GM12878 (cell line): ENCODE data around the gene OTUD4. TPM values are rescaled to one million over a fixed set of nuclear protein-coding genes. Genes with fewer than 3 reads are reported as not detected.

Source experiments
- BHLHE40 ChIP-seq, 2 experiments: fragments of 450-650 bp in 1 of 2; IDR thresholded peaks; 2 replicates each; pipeline ENCODE4 v1.6.1; 2011 to 2017; ENCODE audit warnings: low read depth in 2 of 2, borderline replicate concordance in 1 of 2, improper control_type of control experiment in 1 of 2, low read length in 1 of 2, mild to moderate bottlenecking in 1 of 2
- ESRRA ChIP-seq: IDR thresholded peaks from 2 replicates; pipeline ENCODE4 v1.6.1; 2012; ENCODE audit warnings: mild to moderate bottlenecking, low read length, improper control_type of control experiment
- KAT2A ChIP-seq: conservative IDR thresholded peaks from 2 replicates; pipeline ENCODE4 v1.6.1; 2011; ENCODE audit warnings: low read depth, low read length; ENCODE audit not compliant: control insufficient read depth
- KDM1A ChIP-seq: fragments of 200-600 bp; sonication (generic); IDR thresholded peaks from 2 replicates; pipeline ENCODE4 v1.6.1; 2016; ENCODE audit warnings: borderline replicate concordance
- LARP7 ChIP-seq: fragments of 450-650 bp; IDR thresholded peaks from 2 replicates; pipeline ENCODE4 v1.6.1; 2017; ENCODE audit warnings: mild to moderate bottlenecking
- MTA2 ChIP-seq: fragments of 450-650 bp; IDR thresholded peaks from 2 replicates; pipeline ENCODE4 v1.6.1; 2016; ENCODE audit warnings: low read depth, mild to moderate bottlenecking, moderate library complexity
- NFYB ChIP-seq: IDR thresholded peaks from 2 replicates; pipeline ENCODE4 v1.6.1; 2011; ENCODE audit warnings: low read depth, mild to moderate bottlenecking, low read length, improper control_type of control experiment, moderate library complexity; ENCODE audit not compliant: insufficient read depth
- NRF1 ChIP-seq: conservative IDR thresholded peaks from 2 replicates; pipeline ENCODE4 v1.6.1; 2011; ENCODE audit warnings: mild to moderate bottlenecking, low read depth, low read length, improper control_type of control experiment
- POLR2AphosphoS2 ChIP-seq: IDR thresholded peaks from 2 replicates; pipeline ENCODE4 v1.6.1; 2011; ENCODE audit warnings: low read depth, mild to moderate bottlenecking, low read length, improper control_type of control experiment, moderate library complexity
- POLR2AphosphoS5 ChIP-seq: IDR thresholded peaks from 2 replicates; pipeline ENCODE4 v1.6.1; 2011; ENCODE audit warnings: mild to moderate bottlenecking, low read length, inconsistent platforms
- RBBP5 ChIP-seq: fragments of 200-600 bp; sonication (generic); conservative IDR thresholded peaks from 2 replicates; pipeline ENCODE4 v1.6.1; 2016
- polyA plus RNA-seq, 11 experiments: library from polyadenylated mRNA; depleted of rRNA in 4 of 11; unstranded in 6 of 11; stranded (reverse) in 5 of 11; fragments of >200 nt; fragmentation: Nextera tagmentation in 4 of 11; fragmentation: Illumina TruSeq in 1 of 11; extraction: Ambion mirVana in 4 of 11; extraction: Trizol in 1 of 11; gene quantifications; 1 replicate in 1 of 11; 2 replicates in 10 of 11; pipeline versions ENCODE4 v1.2.1 to v1.2.3, GENCODE V29; 2011 to 2016; ENCODE audit warnings: inconsistent platforms in 2 of 11, missing spikeins in 2 of 11, low read depth in 1 of 11
- total RNA-seq, 4 experiments: library from RNA; depleted of rRNA in 3 of 4; stranded (reverse); fragments of >200 nt in 3 of 4; fragmentation: Illumina TruSeq in 1 of 4; extraction: Trizol in 1 of 4; gene quantifications; 2 replicates each; pipeline versions ENCODE4 v1.2.1 to v1.2.3, GENCODE V29; 2013 to 2021
- TF ChIP-seq, protein P1 (sequence below): IDR thresholded peaks from 2 replicates; pipeline ENCODE4 v1.6.1; 2011; ENCODE audit warnings: low read depth, low read length, improper control_type of control experiment, borderline replicate concordance
- TF ChIP-seq, protein P2 (sequence below): IDR thresholded peaks from 2 replicates; pipeline ENCODE4 v1.6.1; 2012; ENCODE audit warnings: low read depth, low read length, improper control_type of control experiment
- TF ChIP-seq, protein P3 (sequence below): IDR thresholded peaks from 2 replicates; pipeline ENCODE4 v1.6.1; 2012; ENCODE audit warnings: low read depth, low read length, improper control_type of control experiment
- TF ChIP-seq, protein P4 (sequence below): IDR thresholded peaks from 2 replicates; pipeline ENCODE4 v1.6.1; 2011; ENCODE audit warnings: borderline replicate concordance, low read depth, mild to moderate bottlenecking, moderate library complexity, mixed read lengths, low read length; ENCODE audit not compliant: insufficient read depth; ENCODE audit errors: extremely low read length
- TF ChIP-seq, protein P5 (sequence below): fragments of 450-650 bp; IDR thresholded peaks from 2 replicates; pipeline ENCODE4 v1.6.1; 2018; ENCODE audit warnings: borderline replicate concordance, mild to moderate bottlenecking; ENCODE audit not compliant: partially characterized antibody
- TF ChIP-seq, protein P6 (sequence below): IDR thresholded peaks from 2 replicates; pipeline ENCODE4 v1.6.1; 2011; ENCODE audit warnings: mild to moderate bottlenecking, low read depth, low read length, moderate library complexity; ENCODE audit not compliant: insufficient replicate concordance
- TF ChIP-seq, protein P7 (sequence below): IDR thresholded peaks from 2 replicates; pipeline ENCODE4 v1.6.1; 2012; ENCODE audit warnings: mild to moderate bottlenecking, low read depth, low read length

Gene OTUD4
- total and polyA plus RNA-seq, 10 of the 15 experiments (the other 5 are each of a cell fraction or from before 2014, with no cell fraction given) = 2.2 to 26.3 (median 14.2) TPM

DNA sequence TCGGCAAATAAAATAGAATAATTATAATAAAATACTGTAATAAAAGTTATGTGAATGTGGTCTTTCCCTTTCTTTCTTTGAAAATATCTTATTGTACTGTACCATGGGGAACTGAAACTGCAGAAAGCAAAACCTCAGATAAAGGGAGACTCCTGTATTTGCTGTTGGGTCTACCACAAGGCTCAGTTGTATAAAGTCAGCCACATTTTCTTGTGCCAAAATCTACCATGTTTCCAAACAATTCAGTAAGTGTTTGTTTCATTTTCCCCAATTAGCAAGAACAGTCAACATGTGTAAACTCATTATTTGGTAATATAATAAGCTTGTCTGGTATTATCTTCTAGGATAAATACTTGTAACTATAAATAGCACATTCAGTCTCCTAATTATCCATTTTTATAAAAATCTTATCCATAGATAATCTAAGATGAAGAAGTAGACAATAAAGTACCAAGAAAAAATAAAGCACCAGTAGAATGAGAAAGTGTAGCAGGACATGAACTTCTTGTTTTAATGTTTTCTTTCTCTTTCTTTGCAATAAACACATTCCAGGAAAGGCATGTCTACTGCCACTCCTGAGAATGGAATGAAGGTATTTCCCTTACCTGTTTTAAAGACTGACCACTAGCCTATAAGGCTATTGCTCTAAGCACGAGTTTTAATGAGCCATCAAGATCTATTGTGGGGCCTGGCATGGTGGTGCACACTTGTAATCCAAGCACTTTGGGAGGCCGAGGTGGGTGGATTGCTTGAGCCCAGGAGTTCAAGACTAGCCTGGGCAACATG lies 15.0 kb upstream of the OTUD4 start (continued):
- TF ChIP-seq, protein P1, sequence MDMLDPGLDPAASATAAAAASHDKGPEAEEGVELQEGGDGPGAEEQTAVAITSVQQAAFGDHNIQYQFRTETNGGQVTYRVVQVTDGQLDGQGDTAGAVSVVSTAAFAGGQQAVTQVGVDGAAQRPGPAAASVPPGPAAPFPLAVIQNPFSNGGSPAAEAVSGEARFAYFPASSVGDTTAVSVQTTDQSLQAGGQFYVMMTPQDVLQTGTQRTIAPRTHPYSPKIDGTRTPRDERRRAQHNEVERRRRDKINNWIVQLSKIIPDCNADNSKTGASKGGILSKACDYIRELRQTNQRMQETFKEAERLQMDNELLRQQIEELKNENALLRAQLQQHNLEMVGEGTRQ = no peak
- TF ChIP-seq KAT2A (no peak), MTA2 (peak; percentile 99), POLR2AphosphoS2 (no peak), ESRRA (no peak), RBBP5 (no peak), BHLHE40 (IDR thresholded peaks at IDR 0.05; ENCODE audit: borderline replicate concordance in 1 of 2, low read depth in 2 of 2, low read length in 1 of 2) (peak; percentile 73 to 74; a peak in 2 of 4 replicates), LARP7 (no peak), NFYB (no peak), NRF1 (no peak), KDM1A (no peak), POLR2AphosphoS5 (no peak)
- TF ChIP-seq, protein P2, sequence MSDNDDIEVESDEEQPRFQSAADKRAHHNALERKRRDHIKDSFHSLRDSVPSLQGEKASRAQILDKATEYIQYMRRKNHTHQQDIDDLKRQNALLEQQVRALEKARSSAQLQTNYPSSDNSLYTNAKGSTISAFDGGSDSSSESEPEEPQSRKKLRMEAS = no peak
- TF ChIP-seq, protein P3, sequence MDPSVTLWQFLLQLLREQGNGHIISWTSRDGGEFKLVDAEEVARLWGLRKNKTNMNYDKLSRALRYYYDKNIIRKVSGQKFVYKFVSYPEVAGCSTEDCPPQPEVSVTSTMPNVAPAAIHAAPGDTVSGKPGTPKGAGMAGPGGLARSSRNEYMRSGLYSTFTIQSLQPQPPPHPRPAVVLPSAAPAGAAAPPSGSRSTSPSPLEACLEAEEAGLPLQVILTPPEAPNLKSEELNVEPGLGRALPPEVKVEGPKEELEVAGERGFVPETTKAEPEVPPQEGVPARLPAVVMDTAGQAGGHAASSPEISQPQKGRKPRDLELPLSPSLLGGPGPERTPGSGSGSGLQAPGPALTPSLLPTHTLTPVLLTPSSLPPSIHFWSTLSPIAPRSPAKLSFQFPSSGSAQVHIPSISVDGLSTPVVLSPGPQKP = no peak
- TF ChIP-seq, protein P4, sequence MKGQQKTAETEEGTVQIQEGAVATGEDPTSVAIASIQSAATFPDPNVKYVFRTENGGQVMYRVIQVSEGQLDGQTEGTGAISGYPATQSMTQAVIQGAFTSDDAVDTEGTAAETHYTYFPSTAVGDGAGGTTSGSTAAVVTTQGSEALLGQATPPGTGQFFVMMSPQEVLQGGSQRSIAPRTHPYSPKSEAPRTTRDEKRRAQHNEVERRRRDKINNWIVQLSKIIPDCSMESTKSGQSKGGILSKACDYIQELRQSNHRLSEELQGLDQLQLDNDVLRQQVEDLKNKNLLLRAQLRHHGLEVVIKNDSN = no peak
- TF ChIP-seq, protein P5, sequence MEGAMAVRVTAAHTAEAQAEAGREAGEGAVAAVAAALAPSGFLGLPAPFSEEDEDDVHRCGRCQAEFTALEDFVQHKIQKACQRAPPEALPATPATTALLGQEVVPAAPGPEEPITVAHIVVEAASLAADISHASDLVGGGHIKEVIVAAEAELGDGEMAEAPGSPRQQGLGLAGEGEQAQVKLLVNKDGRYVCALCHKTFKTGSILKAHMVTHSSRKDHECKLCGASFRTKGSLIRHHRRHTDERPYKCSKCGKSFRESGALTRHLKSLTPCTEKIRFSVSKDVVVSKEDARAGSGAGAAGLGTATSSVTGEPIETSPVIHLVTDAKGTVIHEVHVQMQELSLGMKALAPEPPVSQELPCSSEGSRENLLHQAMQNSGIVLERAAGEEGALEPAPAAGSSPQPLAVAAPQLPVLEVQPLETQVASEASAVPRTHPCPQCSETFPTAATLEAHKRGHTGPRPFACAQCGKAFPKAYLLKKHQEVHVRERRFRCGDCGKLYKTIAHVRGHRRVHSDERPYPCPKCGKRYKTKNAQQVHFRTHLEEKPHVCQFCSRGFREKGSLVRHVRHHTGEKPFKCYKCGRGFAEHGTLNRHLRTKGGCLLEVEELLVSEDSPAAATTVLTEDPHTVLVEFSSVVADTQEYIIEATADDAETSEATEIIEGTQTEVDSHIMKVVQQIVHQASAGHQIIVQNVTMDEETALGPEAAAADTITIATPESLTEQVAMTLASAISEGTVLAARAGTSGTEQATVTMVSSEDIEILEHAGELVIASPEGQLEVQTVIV = no peak
- TF ChIP-seq, protein P6, sequence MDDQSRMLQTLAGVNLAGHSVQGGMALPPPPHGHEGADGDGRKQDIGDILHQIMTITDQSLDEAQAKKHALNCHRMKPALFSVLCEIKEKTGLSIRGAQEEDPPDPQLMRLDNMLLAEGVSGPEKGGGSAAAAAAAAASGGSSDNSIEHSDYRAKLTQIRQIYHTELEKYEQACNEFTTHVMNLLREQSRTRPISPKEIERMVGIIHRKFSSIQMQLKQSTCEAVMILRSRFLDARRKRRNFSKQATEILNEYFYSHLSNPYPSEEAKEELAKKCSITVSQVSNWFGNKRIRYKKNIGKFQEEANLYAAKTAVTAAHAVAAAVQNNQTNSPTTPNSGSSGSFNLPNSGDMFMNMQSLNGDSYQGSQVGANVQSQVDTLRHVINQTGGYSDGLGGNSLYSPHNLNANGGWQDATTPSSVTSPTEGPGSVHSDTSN = no peak
- TF ChIP-seq, protein P7, sequence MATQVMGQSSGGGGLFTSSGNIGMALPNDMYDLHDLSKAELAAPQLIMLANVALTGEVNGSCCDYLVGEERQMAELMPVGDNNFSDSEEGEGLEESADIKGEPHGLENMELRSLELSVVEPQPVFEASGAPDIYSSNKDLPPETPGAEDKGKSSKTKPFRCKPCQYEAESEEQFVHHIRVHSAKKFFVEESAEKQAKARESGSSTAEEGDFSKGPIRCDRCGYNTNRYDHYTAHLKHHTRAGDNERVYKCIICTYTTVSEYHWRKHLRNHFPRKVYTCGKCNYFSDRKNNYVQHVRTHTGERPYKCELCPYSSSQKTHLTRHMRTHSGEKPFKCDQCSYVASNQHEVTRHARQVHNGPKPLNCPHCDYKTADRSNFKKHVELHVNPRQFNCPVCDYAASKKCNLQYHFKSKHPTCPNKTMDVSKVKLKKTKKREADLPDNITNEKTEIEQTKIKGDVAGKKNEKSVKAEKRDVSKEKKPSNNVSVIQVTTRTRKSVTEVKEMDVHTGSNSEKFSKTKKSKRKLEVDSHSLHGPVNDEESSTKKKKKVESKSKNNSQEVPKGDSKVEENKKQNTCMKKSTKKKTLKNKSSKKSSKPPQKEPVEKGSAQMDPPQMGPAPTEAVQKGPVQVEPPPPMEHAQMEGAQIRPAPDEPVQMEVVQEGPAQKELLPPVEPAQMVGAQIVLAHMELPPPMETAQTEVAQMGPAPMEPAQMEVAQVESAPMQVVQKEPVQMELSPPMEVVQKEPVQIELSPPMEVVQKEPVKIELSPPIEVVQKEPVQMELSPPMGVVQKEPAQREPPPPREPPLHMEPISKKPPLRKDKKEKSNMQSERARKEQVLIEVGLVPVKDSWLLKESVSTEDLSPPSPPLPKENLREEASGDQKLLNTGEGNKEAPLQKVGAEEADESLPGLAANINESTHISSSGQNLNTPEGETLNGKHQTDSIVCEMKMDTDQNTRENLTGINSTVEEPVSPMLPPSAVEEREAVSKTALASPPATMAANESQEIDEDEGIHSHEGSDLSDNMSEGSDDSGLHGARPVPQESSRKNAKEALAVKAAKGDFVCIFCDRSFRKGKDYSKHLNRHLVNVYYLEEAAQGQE = no peak
